ENCODE data around the gene KIF26A.

DNA sequence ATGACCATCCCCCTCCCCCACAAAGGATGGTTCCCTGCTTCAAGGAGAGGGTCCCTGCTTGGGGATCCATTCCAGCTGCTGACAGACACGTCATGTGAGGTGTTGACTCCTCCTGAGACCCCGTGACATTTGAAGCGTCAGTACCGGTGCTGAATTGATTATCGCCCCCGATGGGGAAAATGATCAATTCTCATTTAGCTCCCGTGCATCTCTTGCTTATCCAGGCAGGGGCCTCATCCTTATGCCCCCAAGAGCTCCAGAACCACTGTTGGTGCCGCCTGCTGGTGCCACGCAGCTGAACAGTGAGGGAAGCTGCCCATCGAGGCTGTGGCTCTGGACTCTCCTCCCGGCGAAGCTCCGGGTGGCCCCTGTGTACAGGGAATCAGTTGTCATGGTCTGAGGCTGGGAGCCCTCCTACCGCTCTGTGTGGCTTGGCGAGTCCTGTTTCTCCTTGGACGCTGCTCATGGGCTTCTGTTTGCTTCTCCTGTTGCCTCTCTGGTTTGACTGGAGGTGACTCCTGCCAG is 4.6 kb downstream of the KIF26A start:
- TF ChIP-seq GATA2 (IDR thresholded peaks at IDR 0.05; ENCODE audit: low read depth, low read length) (no peak), GATA3 (IDR thresholded peaks at IDR 0.05; ENCODE audit: low read depth, low read length) (no peak)

All from SH-SY5Y (cell line).